ENCODE results near the gene RRP1B.
"Not testable (repeated sequence)": the region's sequence is repeated elsewhere in the genome, so short reads cannot be mapped to it uniquely, and the experiment has no call there.

RRP1B gene

GRCh38 chr21:43676391-43676790, 17.0 kb downstream of the RRP1B start:
- no peak for DNase-seq

- no peak for DNase-seq
Observed at GRCh38 chr21:43679951-43680350, 20.6 kb downstream of the RRP1B start.

GRCh38 chr21:43680421-43680820, 21.1 kb downstream of the RRP1B start:
- DNase-seq: not testable (repeated sequence)

GRCh38 chr21:43681650-43682049, 22.3 kb downstream of the RRP1B start:
- DNase-seq: no peak

GRCh38 chr21:43684424-43684823, 25.1 kb downstream of the RRP1B start:
- DNase-seq: no peak

GRCh38 chr21:43686811-43687565, 27.6 kb downstream of the RRP1B start:
- no peak for DNase-seq

- no peak for DNase-seq
Observed at GRCh38 chr21:43687566-43688399, 28.4 kb downstream of the RRP1B start.

GRCh38 chr21:43688906-43689305, 29.5 kb downstream of the RRP1B start:
- DNase-seq: no peak

- no peak for DNase-seq
Observed at GRCh38 chr21:43689556-43690337, 30.4 kb downstream of the RRP1B start.

- DNase-seq: no peak
Observed at GRCh38 chr21:43690346-43690745, 31.0 kb downstream of the RRP1B start.

GRCh38 chr21:43691086-43691795, 31.9 kb downstream of the RRP1B start:
- DNase-seq: no peak

GRCh38 chr21:43691801-43692200, 32.4 kb downstream of the RRP1B start:
- no peak for DNase-seq

GRCh38 chr21:43692949-43693348, 33.6 kb downstream of the RRP1B start:
- DNase-seq: no peak

GRCh38 chr21:43693981-43694380, 34.6 kb downstream of the RRP1B start:
- no peak for DNase-seq

- no peak for DNase-seq
Observed at GRCh38 chr21:43694437-43695079, 35.2 kb downstream of the RRP1B start.

- no peak for DNase-seq
Observed at GRCh38 chr21:43696214-43696613, 36.9 kb downstream of the RRP1B start.

GRCh38 chr21:43697758-43698643, 38.6 kb downstream of the RRP1B start:
- DNase-seq: no peak

- DNase-seq: not testable (repeated sequence)
Observed at GRCh38 chr21:43699492-43699777, 40.1 kb downstream of the RRP1B start.

GRCh38 chr21:43699933-43700599, 40.7 kb downstream of the RRP1B start:
- DNase-seq: no peak

GRCh38 chr21:43701936-43702784, 42.8 kb downstream of the RRP1B start:
- no peak for DNase-seq

All from SW 1271 (cell line).